ENCODE data around the gene NEK11. TPM values are rescaled to one million over a fixed set of nuclear protein-coding genes. Genes with fewer than 3 reads are reported as not detected.

NEK11 gene
- total RNA-seq, 4 donors from 2014 or later: 3.5 to 8.6 (median 5.5) TPM

- no peak for TF ChIP-seq POLR2A (IDR thresholded peaks at IDR 0.05)
- TF ChIP-seq, protein P1, sequence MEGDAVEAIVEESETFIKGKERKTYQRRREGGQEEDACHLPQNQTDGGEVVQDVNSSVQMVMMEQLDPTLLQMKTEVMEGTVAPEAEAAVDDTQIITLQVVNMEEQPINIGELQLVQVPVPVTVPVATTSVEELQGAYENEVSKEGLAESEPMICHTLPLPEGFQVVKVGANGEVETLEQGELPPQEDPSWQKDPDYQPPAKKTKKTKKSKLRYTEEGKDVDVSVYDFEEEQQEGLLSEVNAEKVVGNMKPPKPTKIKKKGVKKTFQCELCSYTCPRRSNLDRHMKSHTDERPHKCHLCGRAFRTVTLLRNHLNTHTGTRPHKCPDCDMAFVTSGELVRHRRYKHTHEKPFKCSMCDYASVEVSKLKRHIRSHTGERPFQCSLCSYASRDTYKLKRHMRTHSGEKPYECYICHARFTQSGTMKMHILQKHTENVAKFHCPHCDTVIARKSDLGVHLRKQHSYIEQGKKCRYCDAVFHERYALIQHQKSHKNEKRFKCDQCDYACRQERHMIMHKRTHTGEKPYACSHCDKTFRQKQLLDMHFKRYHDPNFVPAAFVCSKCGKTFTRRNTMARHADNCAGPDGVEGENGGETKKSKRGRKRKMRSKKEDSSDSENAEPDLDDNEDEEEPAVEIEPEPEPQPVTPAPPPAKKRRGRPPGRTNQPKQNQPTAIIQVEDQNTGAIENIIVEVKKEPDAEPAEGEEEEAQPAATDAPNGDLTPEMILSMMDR (IDR thresholded peaks at IDR 0.05): no peak
- no peaks in the 10 kb centered on the region for H3K36me3 ChIP-seq
- H3K9me3 ChIP-seq: no peaks in the 10 kb centered on the region
- no peak overlapping the region for H3K4me3 ChIP-seq
- no peaks in the 10 kb centered on the region for H3K4me1 ChIP-seq
- no peaks in the 10 kb centered on the region for H3K27me3 ChIP-seq
- DNase-seq: no peak
- H3K27ac ChIP-seq: no peak overlapping the region
These were observed 371.2 kb downstream of the NEK11 start for GRCh38 chr3:131397889-131398288.

Small RNAs within 50 kb of the gene (small RNA-seq; reads per million reads assigned to genes)
- gene RNU6-726P: 0 reads per million in 2 donors

Other genes starting within 250 kb of the NEK11 start
- 10 to 100 TPM; 32.2 to 49.5 (median 40.8) TPM for gene ATP2C1, start 132.8 kb upstream of the NEK11 start, total RNA-seq
- 10 to 100 TPM in 3 of 4 donors, 1 to 10 TPM in 1; 7.4 to 34.1 (median 18.0) TPM for gene ASTE1, start 52 bp upstream of the NEK11 start, total RNA-seq

Measured in Peyer's patch (tissue), 4 donors.